ENCODE measurements around the gene PTTG1IP.

GRCh38 chr21:44903050-44903685 lies 29.7 kb upstream of the PTTG1IP start:
- TF ChIP-seq CTCF (IDR thresholded peaks at IDR 0.05) (no peak), POLR2A (IDR thresholded peaks at IDR 0.05) (no peak)

Data from uterus (tissue), 2 donors.